HepG2 (cell line): Measurements from ENCODE around the gene YKT6. TPM values are rescaled to one million over a fixed set of nuclear protein-coding genes. Genes with fewer than 3 reads are reported as not detected.

ENCODE experiments used
- ATAC-seq: fragments of 200-7000 bp; cut with Tn5 transposase; 3 replicates; pipeline ENCODE4 v1.9.1; 2020; ENCODE audit warnings: mild to moderate bottlenecking, moderate library complexity
- BruUV-seq: library from RNA; stranded (reverse); fragments of 400-500 nt; replicated peaks from 2 replicates; lab custom pipeline; 2021; lab: Mats Ljungman, UMichigan
- CTCF ChIA-PET: fragments of 300-600 bp; formaldehyde crosslinking; extraction: SDS; loops from one replicate; lab custom pipeline; 2021; ENCODE audit warnings: low total read pairs, inconsistent platforms, low intra/inter-chr PET ratio; lab: Yijun Ruan, JAX
- POLR2A ChIA-PET: fragments of 350-600 bp; sonication (Branson Sonifier 250); formaldehyde crosslinking; loops from one replicate; lab custom pipeline; 2020; ENCODE audit warnings: antibody characterized with exemption, inconsistent platforms; lab: Yijun Ruan, JAX
- DNase-seq: peaks from one replicate; pipeline ENCODE4 v3.0.0-alpha.2; 2015; ENCODE audit warnings: low spot score
- FAIRE-seq: peaks from 3 replicates; lab custom pipeline; 2011; peaks lifted over from hg19 to GRCh38; lab: Jason Lieb, UNC
- H2AFZ ChIP-seq: one replicate; pipeline ENCODE4 v1.6.1; 2011; ENCODE audit warnings: low read length, inconsistent platforms
- H3K27ac ChIP-seq: fragments of 300-600 bp; 3 replicates; pipeline ENCODE4 v1.8.0; 2011; ENCODE audit warnings: mixed run types, mild to moderate bottlenecking, mixed read lengths, low read length, inconsistent platforms; ENCODE audit not compliant: insufficient read depth; ENCODE audit errors: extremely low read length
- H3K27me3 ChIP-seq, 2 experiments: fragments of 200-600 bp in 1 of 2; 2 replicates in 1 of 2; 3 replicates in 1 of 2; pipeline versions ENCODE4 v1.6.0 to v1.8.0; 2011; ENCODE audit warnings: low read length in 2 of 2, mild to moderate bottlenecking in 2 of 2, moderate library complexity in 2 of 2, inconsistent platforms in 1 of 2; ENCODE audit not compliant: insufficient read depth in 2 of 2, control insufficient read depth in 1 of 2
- H3K36me3 ChIP-seq, 2 experiments: fragments of 200-600 bp in 1 of 2; replicated peaks in 1 of 2; 2 replicates in 1 of 2; 3 replicates in 1 of 2; pipeline versions ENCODE4 v1.5.1 to v1.8.0; 2011; ENCODE audit warnings: low read length in 2 of 2, inconsistent platforms in 1 of 2; ENCODE audit not compliant: insufficient read depth in 2 of 2, control insufficient read depth in 1 of 2
- H3K4me1 ChIP-seq: 2 replicates; pipeline ENCODE4 v1.5.1; 2012; ENCODE audit warnings: low read length, inconsistent platforms; ENCODE audit not compliant: insufficient read depth
- H3K4me2 ChIP-seq: 2 replicates; pipeline ENCODE4 v1.6.0; 2011; ENCODE audit warnings: low read depth, low read length, inconsistent platforms
- H3K4me3 ChIP-seq, 3 experiments: fragments of 200-600 bp in 1 of 3; sonication (generic), shearing (Covaris generic) in 1 of 3; replicated peaks in 1 of 3; 2 replicates each; pipeline ENCODE4 v1.5.1; 2011 to 2016; ENCODE audit warnings: low read length in 3 of 3, inconsistent platforms in 2 of 3, low read depth in 2 of 3, mild to moderate bottlenecking in 2 of 3, control low read depth in 1 of 3, mixed read lengths in 1 of 3; ENCODE audit not compliant: insufficient read depth in 1 of 3
- H3K79me2 ChIP-seq: one replicate; pipeline ENCODE4 v1.6.1; 2011; ENCODE audit warnings: low read length, inconsistent platforms; ENCODE audit not compliant: insufficient read depth
- H3K9ac ChIP-seq: 2 replicates; pipeline ENCODE4 v1.6.0; 2011; ENCODE audit warnings: mild to moderate bottlenecking, low read depth, low read length, inconsistent platforms; ENCODE audit not compliant: insufficient read depth
- H3K9me3 ChIP-seq: 2 replicates; pipeline ENCODE4 v1.5.1; 2012; ENCODE audit warnings: mild to moderate bottlenecking, low read length
- H4K20me1 ChIP-seq: 2 replicates; pipeline ENCODE4 v1.6.0; 2011; ENCODE audit warnings: inconsistent platforms, mild to moderate bottlenecking, low read length, moderate library complexity; ENCODE audit not compliant: insufficient read depth
- CREM ChIP-seq, 2 experiments: sonication (generic) in 1 of 2; formaldehyde crosslinking in 1 of 2; IDR thresholded peaks; 2 replicates each; pipeline versions ENCODE4 v1.4.0 to v1.6.1; 2016 to 2020; ENCODE audit warnings: antibody characterized with exemption in 1 of 2, mild to moderate bottlenecking in 1 of 2, missing genetic modification reagents in 1 of 2
- NR2F1 ChIP-seq, 2 experiments: fragments of 450-650 bp in 1 of 2; formaldehyde crosslinking in 1 of 2; IDR thresholded peaks; 2 replicates each; pipeline versions ENCODE4 v1.5.0 to v1.6.1; 2016 to 2020; ENCODE audit warnings: mild to moderate bottlenecking in 1 of 2, missing compliant biosample characterization in 1 of 2, missing genetic modification reagents in 1 of 2, moderate library complexity in 1 of 2
- NR2F2 ChIP-seq: IDR thresholded peaks from 2 replicates; pipeline ENCODE4 v1.6.1; 2012; ENCODE audit warnings: low read depth, inconsistent platforms, borderline replicate concordance
- PREB ChIP-seq: sonication (generic); formaldehyde crosslinking; IDR thresholded peaks from 2 replicates; pipeline ENCODE4 v1.4.0; 2020; ENCODE audit warnings: missing genetic modification reagents
- SCMH1 ChIP-seq: sonication (generic); formaldehyde crosslinking; IDR thresholded peaks from 2 replicates; pipeline ENCODE4 v1.9.0; 2021; ENCODE audit warnings: missing genetic modification reagents, mild to moderate bottlenecking, borderline replicate concordance
- ZFP37 ChIP-seq: sonication (generic); formaldehyde crosslinking; IDR thresholded peaks from 2 replicates; pipeline ENCODE4 v1.4.0; 2020; ENCODE audit warnings: missing genetic modification reagents, borderline replicate concordance
- ZFP41 ChIP-seq: sonication (generic); formaldehyde crosslinking; IDR thresholded peaks from 2 replicates; pipeline ENCODE4 v1.4.0; 2020; ENCODE audit warnings: mild to moderate bottlenecking, missing genetic modification reagents, borderline replicate concordance
- ZNF644 ChIP-seq: IDR thresholded peaks from 2 replicates; pipeline ENCODE4 v1.6.1; 2016; ENCODE audit warnings: low read depth
- WGBS: methylation state at CpG from one replicate; pipeline ENCODE4 v1.1.6; 2017; ENCODE audit warnings: low lambda C conversion rate; 5-methylcytosine and 5-hydroxymethylcytosine counted together
- in situ Hi-C: cut with HindIII; loops from 2 replicates; pipeline ENCODE4 v1.10.0; 2017; ENCODE audit warnings: low pct_unique_long_range_greater_than_20kb; ENCODE audit not compliant: extremely low pct_ligation_motif_present
- intact Hi-C: fragments of 100-400 bp; cut with micrococcal nuclease; formaldehyde crosslinking; loops from one replicate; pipeline ENCODE4 v1.10.0; 2022; ENCODE audit not compliant: unreplicated experiment
- polyA plus RNA-seq, 8 experiments: library from polyadenylated mRNA; depleted of rRNA in 3 of 8; stranded (reverse) in 7 of 8; unstranded in 1 of 8; fragments of >200 nt; fragmentation: Illumina TruSeq in 4 of 8; extraction: Trizol in 4 of 8; gene quantifications; 2 replicates each; pipeline versions ENCODE4 v1.2.1 to v1.2.3, GENCODE V29; 2011 to 2016; ENCODE audit warnings: low read depth in 4 of 8, missing spikeins in 1 of 8, mixed read lengths in 1 of 8; ENCODE audit not compliant: insufficient read depth in 1 of 8
- total RNA-seq, 5 experiments: library from RNA; depleted of rRNA; stranded (reverse); fragments of >200 nt; fragmentation: Illumina TruSeq; extraction: Trizol; gene quantifications; 2 replicates each; pipeline ENCODE4 v1.2.3, GENCODE V29; 2016; ENCODE audit warnings: low read depth in 1 of 5
- TF ChIP-seq, protein P1 (sequence below): sonication (generic); formaldehyde crosslinking; IDR thresholded peaks from 2 replicates; pipeline ENCODE4 v1.5.0; 2020; ENCODE audit warnings: missing genetic modification reagents
- TF ChIP-seq, protein P2 (sequence below): sonication (generic); formaldehyde crosslinking; IDR thresholded peaks from 2 replicates; pipeline ENCODE4 v1.4.0; 2020; ENCODE audit warnings: mild to moderate bottlenecking, low read depth, missing genetic modification reagents

The YKT6 gene
- total and polyA plus RNA-seq, 2 of the 13 experiments (the other 11 are each of a cell fraction or from before 2014, with no cell fraction given) = 52.2 to 60.3 TPM

DNA sequence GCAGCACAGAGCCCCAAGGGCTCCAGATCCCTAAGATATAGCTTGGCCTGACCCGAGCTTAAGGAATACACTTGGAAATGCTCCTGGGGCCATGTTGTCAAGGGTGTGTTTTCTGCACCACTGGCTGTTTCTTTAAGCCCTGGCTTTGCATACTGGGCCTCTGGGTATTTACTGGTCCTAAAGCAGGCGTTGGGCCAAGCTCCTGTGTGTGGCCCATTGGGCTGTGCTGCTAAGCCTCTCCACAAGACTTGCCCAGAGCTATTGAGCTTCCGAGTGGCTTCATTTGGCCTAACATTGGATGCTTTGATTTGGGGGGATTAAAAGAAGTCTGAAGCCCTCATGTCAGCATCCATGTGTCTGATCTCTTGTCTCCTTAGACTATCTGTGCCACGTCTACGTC lies 5.2 kb downstream of the YKT6 start:
- BruUV-seq = no TSS peak

More for the DNA sequence above, 5.2 kb downstream of the YKT6 start:
- Histone ChIP-seq H4K20me1 (no peaks in the 10 kb centered on the region), H3K9ac (no peak overlapping the region), H3K79me2 (peaks cover 25% of the 10 kb centered on the region), H2AFZ (no peak overlapping the region), H3K36me3 (peaks cover 32 to 67% of the 10 kb centered on the region in 2 experiments), H3K4me1 (peaks cover 9% of the 10 kb centered on the region), H3K27me3 (no peaks in the 10 kb centered on the region; a peak in 1 of 5 replicates), H3K27ac (no peak overlapping the region), H3K9me3 (no peaks in the 10 kb centered on the region), H3K4me2 (no peak overlapping the region), H3K4me3 (no peak overlapping the region)
- FAIRE-seq = no peak
- in situ Hi-C loops (no loop called here), intact Hi-C loops (no loop called here)
- POLR2A ChIA-PET = no interaction called here
- DNase-seq = no peak
- WGBS = 100% methylated on average over 4 of the region's 5 CpGs
- ATAC-seq = no peak
- CTCF ChIA-PET = no interaction called here
- TF ChIP-seq NR2F2 (no peak), ZFP41 (no peak), ZNF644 (no peak), NR2F1 (CRISPR knock-in tag; IDR thresholded peaks at IDR 0.05) (no peak), SCMH1 (no peak), ZFP37 (no peak), PREB (CRISPR knock-in tag) (no peak), CREM (IDR thresholded peaks at IDR 0.05) (no peak), CREM (CRISPR knock-in tag; IDR thresholded peaks at IDR 0.05) (no peak)
- TF ChIP-seq, protein P1, sequence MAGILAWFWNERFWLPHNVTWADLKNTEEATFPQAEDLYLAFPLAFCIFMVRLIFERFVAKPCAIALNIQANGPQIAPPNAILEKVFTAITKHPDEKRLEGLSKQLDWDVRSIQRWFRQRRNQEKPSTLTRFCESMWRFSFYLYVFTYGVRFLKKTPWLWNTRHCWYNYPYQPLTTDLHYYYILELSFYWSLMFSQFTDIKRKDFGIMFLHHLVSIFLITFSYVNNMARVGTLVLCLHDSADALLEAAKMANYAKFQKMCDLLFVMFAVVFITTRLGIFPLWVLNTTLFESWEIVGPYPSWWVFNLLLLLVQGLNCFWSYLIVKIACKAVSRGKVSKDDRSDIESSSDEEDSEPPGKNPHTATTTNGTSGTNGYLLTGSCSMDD (CRISPR knock-in tag) = no peak
- TF ChIP-seq, protein P2, sequence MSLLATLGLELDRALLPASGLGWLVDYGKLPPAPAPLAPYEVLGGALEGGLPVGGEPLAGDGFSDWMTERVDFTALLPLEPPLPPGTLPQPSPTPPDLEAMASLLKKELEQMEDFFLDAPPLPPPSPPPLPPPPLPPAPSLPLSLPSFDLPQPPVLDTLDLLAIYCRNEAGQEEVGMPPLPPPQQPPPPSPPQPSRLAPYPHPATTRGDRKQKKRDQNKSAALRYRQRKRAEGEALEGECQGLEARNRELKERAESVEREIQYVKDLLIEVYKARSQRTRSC (CRISPR knock-in tag) = no peak
